GM23338 (cell line): ENCODE results near the gene CCDC92. TPM values are rescaled to one million over a fixed set of nuclear protein-coding genes. Genes with fewer than 3 reads are reported as not detected.

Experiments
- ATAC-seq: fragments of 200-7000 bp; cut with Tn5 transposase; 3 replicates; pipeline ENCODE4 v1.9.1; 2020
- DNase-seq: peaks from one replicate; pipeline ENCODE4 v3.0.0-alpha.2; 2015; ENCODE audit warnings: low spot score
- H2AFZ ChIP-seq: fragments of 200-600 bp; sonication (generic); 2 replicates; pipeline ENCODE4 v1.8.0; 2016; ENCODE audit warnings: antibody characterized with exemption, mild to moderate bottlenecking, moderate library complexity
- H3F3A ChIP-seq: fragments of 200-600 bp; sonication (generic); replicated peaks from 2 replicates; pipeline ENCODE4 v1.8.0; 2017; ENCODE audit warnings: antibody characterized with exemption, mixed run types, low read depth
- H3K27ac ChIP-seq: fragments of 200-600 bp; sonication (generic); 2 replicates; pipeline ENCODE4 v1.6.1; 2016; ENCODE audit warnings: low read depth
- H3K27me3 ChIP-seq: fragments of 200-600 bp; sonication (generic); 2 replicates; pipeline ENCODE4 v1.8.0; 2016; ENCODE audit warnings: mild to moderate bottlenecking, mixed run types, moderate library complexity; ENCODE audit not compliant: insufficient read depth
- H3K36me3 ChIP-seq: fragments of 200-600 bp; sonication (generic); 2 replicates; pipeline ENCODE4 v1.8.0; 2016; ENCODE audit warnings: mild to moderate bottlenecking; ENCODE audit not compliant: insufficient read depth
- H3K4me1 ChIP-seq: fragments of 200-600 bp; sonication (generic); 2 replicates; pipeline ENCODE4 v1.8.0; 2016; ENCODE audit warnings: mild to moderate bottlenecking, moderate library complexity; ENCODE audit not compliant: insufficient read depth
- H3K4me2 ChIP-seq: fragments of 200-600 bp; sonication (generic); 2 replicates; pipeline ENCODE4 v1.7.1; 2017; ENCODE audit warnings: mixed run types
- H3K4me3 ChIP-seq: fragments of 200-600 bp; sonication (generic); 2 replicates; pipeline ENCODE4 v1.6.1; 2016; ENCODE audit warnings: mixed run types
- H3K79me2 ChIP-seq: fragments of 200-600 bp; sonication (generic); replicated peaks from 2 replicates; pipeline ENCODE4 v1.8.0; 2017; ENCODE audit warnings: mild to moderate bottlenecking; ENCODE audit not compliant: insufficient read depth
- H3K9me2 ChIP-seq: fragments of 200-600 bp; sonication (generic); 2 replicates; pipeline ENCODE4 v1.8.0; 2017; ENCODE audit not compliant: insufficient read depth
- H4K20me1 ChIP-seq: fragments of 200-600 bp; sonication (generic); replicated peaks from 2 replicates; pipeline ENCODE4 v1.8.0; 2017; ENCODE audit warnings: mild to moderate bottlenecking; ENCODE audit not compliant: insufficient read depth
- H3K27ac Mint-ChIP-seq: 2 replicates; pipeline ENCODE4 v1.8.0; 2020; ENCODE audit warnings: inconsistent platforms, mild to moderate bottlenecking, moderate library complexity, mixed read lengths
- H3K27me3 Mint-ChIP-seq: 3 replicates; pipeline ENCODE4 v1.8.0; 2022; ENCODE audit warnings: low read depth, mild to moderate bottlenecking, moderate library complexity, mixed read lengths, inconsistent platforms; ENCODE audit not compliant: insufficient read depth, poor library complexity
- H3K36me3 Mint-ChIP-seq: 3 replicates; pipeline ENCODE4 v1.8.0; 2021; ENCODE audit warnings: low read depth, mild to moderate bottlenecking, inconsistent platforms, moderate library complexity, mixed read lengths
- H3K4me1 Mint-ChIP-seq: 3 replicates; pipeline ENCODE4 v1.8.0; 2020; ENCODE audit warnings: mild to moderate bottlenecking, inconsistent platforms, mixed read lengths
- H3K4me3 Mint-ChIP-seq: 3 replicates; pipeline ENCODE4 v1.8.0; 2021; ENCODE audit warnings: moderate library complexity, mild to moderate bottlenecking, inconsistent platforms, mixed read lengths
- H3K9me3 Mint-ChIP-seq: 3 replicates; pipeline ENCODE4 v1.8.0; 2020; ENCODE audit warnings: moderate library complexity, mild to moderate bottlenecking, inconsistent platforms, mixed read lengths
- CREB1 ChIP-seq: fragments of 250-450 bp; sonication (Bioruptor Pico); IDR thresholded peaks from 2 replicates; pipeline ENCODE4 v1.5.0; 2020; ENCODE audit warnings: low read depth, mild to moderate bottlenecking, moderate library complexity
- EZH2 ChIP-seq: fragments of 200-600 bp; sonication (generic); IDR thresholded peaks from one replicate; pipeline ENCODE4 v1.8.0; 2017; ENCODE audit warnings: antibody characterized with exemption, mild to moderate bottlenecking, low read depth; ENCODE audit not compliant: unreplicated experiment
- EZH2phosphoT487 ChIP-seq: fragments of 200-600 bp; sonication (generic); IDR thresholded peaks from one replicate; pipeline ENCODE4 v1.8.1; 2018; ENCODE audit warnings: antibody characterized with exemption; ENCODE audit not compliant: unreplicated experiment
- JUNB ChIP-seq: IDR thresholded peaks from one replicate; pipeline ENCODE4 v1.6.1; 2016; ENCODE audit warnings: antibody characterized with exemption; ENCODE audit not compliant: unreplicated experiment
- NANOG ChIP-seq: IDR thresholded peaks from 2 replicates; pipeline ENCODE4 v1.6.1; 2016; ENCODE audit warnings: antibody characterized with exemption, borderline replicate concordance
- POLR2AphosphoS5 ChIP-seq: IDR thresholded peaks from 2 replicates; pipeline ENCODE4 v1.6.1; 2016; ENCODE audit warnings: antibody characterized with exemption, low read depth
- STAT1 ChIP-seq: IDR thresholded peaks from one replicate; pipeline ENCODE4 v1.6.1; 2016; ENCODE audit warnings: antibody characterized with exemption; ENCODE audit not compliant: unreplicated experiment
- ZNF114 ChIP-seq: fragments of 250-450 bp; sonication (Bioruptor Pico); IDR thresholded peaks from 2 replicates; pipeline ENCODE4 v1.5.0; 2020; ENCODE audit warnings: mild to moderate bottlenecking, moderate library complexity
- ZNF331 ChIP-seq: fragments of 250-450 bp; sonication (Bioruptor Pico); IDR thresholded peaks from 2 replicates; pipeline ENCODE4 v1.5.0; 2020; ENCODE audit warnings: low read depth, mild to moderate bottlenecking, moderate library complexity
- polyA plus RNA-seq: library from polyadenylated mRNA; unstranded; fragments of >200 nt; fragmentation: Nextera tagmentation; extraction: Ambion mirVana; gene quantifications from 2 replicates; pipeline ENCODE4 v1.2.1, GENCODE V29; 2016
- total RNA-seq: library from RNA; depleted of rRNA; stranded (reverse); fragments of >200 nt; shearing (Covaris generic); gene quantifications from 2 replicates; pipeline ENCODE4 v1.2.3, GENCODE V29; 2014
- TF ChIP-seq, protein P1 (sequence below): fragments of 250-450 bp; sonication (Bioruptor Pico); IDR thresholded peaks from 2 replicates; pipeline ENCODE4 v1.5.0; 2020; ENCODE audit warnings: mild to moderate bottlenecking, moderate library complexity
- TF ChIP-seq, protein P2 (sequence below): IDR thresholded peaks from one replicate; pipeline ENCODE4 v1.6.1; 2018; ENCODE audit warnings: antibody characterized with exemption; ENCODE audit not compliant: unreplicated experiment
- TF ChIP-seq, protein P3 (sequence below): IDR thresholded peaks from 2 replicates; pipeline ENCODE4 v1.6.1; 2016; ENCODE audit warnings: antibody characterized with exemption
- TF ChIP-seq, protein P4 (sequence below), 2 experiments: fragments of 200-600 bp in 1 of 2; sonication (generic) in 1 of 2; conservative IDR thresholded peaks; 2 replicates each; pipeline versions ENCODE4 v1.5.1 to v1.6.1; 2016 to 2017; ENCODE audit warnings: antibody characterized with exemption in 2 of 2, low read depth in 2 of 2, mild to moderate bottlenecking in 2 of 2, moderate library complexity in 1 of 2

CCDC92 gene
- total and polyA plus RNA-seq, 2 experiments from 2014 or later: 0.08 to 0.31 TPM

DNA sequence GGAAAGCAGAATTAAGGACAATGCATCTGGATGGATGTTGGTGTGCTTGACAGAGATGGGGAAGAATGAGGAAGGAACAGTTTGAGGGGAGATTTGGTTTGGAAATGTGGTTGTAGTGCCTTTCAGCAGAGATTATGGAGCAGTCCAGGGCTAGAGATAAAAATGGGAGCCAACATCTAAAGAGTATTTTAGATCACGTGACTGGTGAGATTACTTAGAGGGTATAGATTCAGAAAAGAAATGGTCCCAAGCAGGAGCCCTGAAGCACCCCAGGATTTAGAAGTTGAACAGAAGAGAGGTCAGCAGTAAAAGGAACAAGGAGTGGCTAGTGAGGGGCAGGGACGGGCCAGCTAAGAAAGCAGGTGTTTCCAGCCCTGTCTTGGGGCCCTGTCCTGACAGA lies 30.0 kb upstream of the CCDC92 start:
- Histone ChIP-seq H3K79me2 (no peaks in the 10 kb centered on the region), H3K4me1 (no peaks in the 10 kb centered on the region), H3K4me2 (no peak overlapping the region), H3K27ac (no peak overlapping the region), H2AFZ (no peak overlapping the region), H3K27me3 (no peaks in the 10 kb centered on the region), H3K4me3 (no peak overlapping the region), H4K20me1 (peaks cover 15% of the 10 kb centered on the region; the same call in 1 of the 2 replicates), H3K36me3 (no peaks in the 10 kb centered on the region; the same call in 1 of the 2 replicates), H3F3A (no peaks in the 10 kb centered on the region), H3K9me2 (no peaks in the 10 kb centered on the region)
- H3K4me1 Mint-ChIP-seq: peaks cover 8% of the 10 kb centered on the region
- H3K27ac Mint-ChIP-seq: no peak overlapping the region
- H3K36me3 Mint-ChIP-seq: peaks cover 4% of the 10 kb centered on the region; the same call in 2 of the 3 replicates
- H3K27me3 Mint-ChIP-seq: peaks cover 3% of the 10 kb centered on the region
- no peaks in the 10 kb centered on the region for H3K9me3 Mint-ChIP-seq
- ATAC-seq: no peak
- H3K4me3 Mint-ChIP-seq: no peak overlapping the region
- no peak for DNase-seq
- TF ChIP-seq, protein P1, sequence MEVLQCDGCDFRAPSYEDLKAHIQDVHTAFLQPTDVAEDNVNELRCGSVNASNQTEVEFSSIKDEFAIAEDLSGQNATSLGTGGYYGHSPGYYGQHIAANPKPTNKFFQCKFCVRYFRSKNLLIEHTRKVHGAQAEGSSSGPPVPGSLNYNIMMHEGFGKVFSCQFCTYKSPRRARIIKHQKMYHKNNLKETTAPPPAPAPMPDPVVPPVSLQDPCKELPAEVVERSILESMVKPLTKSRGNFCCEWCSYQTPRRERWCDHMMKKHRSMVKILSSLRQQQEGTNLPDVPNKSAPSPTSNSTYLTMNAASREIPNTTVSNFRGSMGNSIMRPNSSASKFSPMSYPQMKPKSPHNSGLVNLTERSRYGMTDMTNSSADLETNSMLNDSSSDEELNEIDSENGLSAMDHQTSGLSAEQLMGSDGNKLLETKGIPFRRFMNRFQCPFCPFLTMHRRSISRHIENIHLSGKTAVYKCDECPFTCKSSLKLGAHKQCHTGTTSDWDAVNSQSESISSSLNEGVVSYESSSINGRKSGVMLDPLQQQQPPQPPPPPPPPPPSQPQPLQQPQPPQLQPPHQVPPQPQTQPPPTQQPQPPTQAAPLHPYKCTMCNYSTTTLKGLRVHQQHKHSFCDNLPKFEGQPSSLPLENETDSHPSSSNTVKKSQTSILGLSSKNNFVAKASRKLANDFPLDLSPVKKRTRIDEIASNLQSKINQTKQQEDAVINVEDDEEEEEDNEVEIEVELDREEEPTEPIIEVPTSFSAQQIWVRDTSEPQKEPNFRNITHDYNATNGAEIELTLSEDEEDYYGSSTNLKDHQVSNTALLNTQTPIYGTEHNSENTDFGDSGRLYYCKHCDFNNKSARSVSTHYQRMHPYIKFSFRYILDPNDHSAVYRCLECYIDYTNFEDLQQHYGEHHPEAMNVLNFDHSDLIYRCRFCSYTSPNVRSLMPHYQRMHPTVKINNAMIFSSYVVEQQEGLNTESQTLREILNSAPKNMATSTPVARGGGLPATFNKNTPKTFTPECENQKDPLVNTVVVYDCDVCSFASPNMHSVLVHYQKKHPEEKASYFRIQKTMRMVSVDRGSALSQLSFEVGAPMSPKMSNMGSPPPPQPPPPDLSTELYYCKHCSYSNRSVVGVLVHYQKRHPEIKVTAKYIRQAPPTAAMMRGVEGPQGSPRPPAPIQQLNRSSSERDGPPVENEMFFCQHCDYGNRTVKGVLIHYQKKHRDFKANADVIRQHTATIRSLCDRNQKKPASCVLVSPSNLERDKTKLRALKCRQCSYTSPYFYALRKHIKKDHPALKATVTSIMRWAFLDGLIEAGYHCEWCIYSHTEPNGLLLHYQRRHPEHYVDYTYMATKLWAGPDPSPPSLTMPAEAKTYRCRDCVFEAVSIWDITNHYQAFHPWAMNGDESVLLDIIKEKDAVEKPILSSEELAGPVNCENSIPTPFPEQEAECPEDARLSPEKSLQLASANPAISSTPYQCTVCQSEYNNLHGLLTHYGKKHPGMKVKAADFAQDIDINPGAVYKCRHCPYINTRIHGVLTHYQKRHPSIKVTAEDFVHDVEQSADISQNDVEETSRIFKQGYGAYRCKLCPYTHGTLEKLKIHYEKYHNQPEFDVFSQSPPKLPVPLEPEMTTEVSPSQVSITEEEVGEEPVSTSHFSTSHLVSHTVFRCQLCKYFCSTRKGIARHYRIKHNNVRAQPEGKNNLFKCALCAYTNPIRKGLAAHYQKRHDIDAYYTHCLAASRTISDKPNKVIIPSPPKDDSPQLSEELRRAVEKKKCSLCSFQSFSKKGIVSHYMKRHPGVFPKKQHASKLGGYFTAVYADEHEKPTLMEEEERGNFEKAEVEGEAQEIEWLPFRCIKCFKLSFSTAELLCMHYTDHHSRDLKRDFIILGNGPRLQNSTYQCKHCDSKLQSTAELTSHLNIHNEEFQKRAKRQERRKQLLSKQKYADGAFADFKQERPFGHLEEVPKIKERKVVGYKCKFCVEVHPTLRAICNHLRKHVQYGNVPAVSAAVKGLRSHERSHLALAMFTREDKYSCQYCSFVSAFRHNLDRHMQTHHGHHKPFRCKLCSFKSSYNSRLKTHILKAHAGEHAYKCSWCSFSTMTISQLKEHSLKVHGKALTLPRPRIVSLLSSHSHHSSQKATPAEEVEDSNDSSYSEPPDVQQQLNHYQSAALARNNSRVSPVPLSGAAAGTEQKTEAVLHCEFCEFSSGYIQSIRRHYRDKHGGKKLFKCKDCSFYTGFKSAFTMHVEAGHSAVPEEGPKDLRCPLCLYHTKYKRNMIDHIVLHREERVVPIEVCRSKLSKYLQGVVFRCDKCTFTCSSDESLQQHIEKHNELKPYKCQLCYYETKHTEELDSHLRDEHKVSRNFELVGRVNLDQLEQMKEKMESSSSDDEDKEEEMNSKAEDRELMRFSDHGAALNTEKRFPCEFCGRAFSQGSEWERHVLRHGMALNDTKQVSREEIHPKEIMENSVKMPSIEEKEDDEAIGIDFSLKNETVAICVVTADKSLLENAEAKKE (CRISPR knock-in tag): no peak
- TF ChIP-seq, protein P2, sequence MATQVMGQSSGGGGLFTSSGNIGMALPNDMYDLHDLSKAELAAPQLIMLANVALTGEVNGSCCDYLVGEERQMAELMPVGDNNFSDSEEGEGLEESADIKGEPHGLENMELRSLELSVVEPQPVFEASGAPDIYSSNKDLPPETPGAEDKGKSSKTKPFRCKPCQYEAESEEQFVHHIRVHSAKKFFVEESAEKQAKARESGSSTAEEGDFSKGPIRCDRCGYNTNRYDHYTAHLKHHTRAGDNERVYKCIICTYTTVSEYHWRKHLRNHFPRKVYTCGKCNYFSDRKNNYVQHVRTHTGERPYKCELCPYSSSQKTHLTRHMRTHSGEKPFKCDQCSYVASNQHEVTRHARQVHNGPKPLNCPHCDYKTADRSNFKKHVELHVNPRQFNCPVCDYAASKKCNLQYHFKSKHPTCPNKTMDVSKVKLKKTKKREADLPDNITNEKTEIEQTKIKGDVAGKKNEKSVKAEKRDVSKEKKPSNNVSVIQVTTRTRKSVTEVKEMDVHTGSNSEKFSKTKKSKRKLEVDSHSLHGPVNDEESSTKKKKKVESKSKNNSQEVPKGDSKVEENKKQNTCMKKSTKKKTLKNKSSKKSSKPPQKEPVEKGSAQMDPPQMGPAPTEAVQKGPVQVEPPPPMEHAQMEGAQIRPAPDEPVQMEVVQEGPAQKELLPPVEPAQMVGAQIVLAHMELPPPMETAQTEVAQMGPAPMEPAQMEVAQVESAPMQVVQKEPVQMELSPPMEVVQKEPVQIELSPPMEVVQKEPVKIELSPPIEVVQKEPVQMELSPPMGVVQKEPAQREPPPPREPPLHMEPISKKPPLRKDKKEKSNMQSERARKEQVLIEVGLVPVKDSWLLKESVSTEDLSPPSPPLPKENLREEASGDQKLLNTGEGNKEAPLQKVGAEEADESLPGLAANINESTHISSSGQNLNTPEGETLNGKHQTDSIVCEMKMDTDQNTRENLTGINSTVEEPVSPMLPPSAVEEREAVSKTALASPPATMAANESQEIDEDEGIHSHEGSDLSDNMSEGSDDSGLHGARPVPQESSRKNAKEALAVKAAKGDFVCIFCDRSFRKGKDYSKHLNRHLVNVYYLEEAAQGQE: no peak
- TF ChIP-seq NANOG (no peak), EZH2 (no peak), CREB1 (CRISPR knock-in tag) (no peak), POLR2AphosphoS5 (no peak), JUNB (no peak), STAT1 (no peak), ZNF331 (CRISPR knock-in tag) (no peak), ZNF114 (CRISPR knock-in tag) (no peak), EZH2phosphoT487 (no peak)
- TF ChIP-seq, protein P3, sequence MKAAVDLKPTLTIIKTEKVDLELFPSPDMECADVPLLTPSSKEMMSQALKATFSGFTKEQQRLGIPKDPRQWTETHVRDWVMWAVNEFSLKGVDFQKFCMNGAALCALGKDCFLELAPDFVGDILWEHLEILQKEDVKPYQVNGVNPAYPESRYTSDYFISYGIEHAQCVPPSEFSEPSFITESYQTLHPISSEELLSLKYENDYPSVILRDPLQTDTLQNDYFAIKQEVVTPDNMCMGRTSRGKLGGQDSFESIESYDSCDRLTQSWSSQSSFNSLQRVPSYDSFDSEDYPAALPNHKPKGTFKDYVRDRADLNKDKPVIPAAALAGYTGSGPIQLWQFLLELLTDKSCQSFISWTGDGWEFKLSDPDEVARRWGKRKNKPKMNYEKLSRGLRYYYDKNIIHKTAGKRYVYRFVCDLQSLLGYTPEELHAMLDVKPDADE: no peak
- TF ChIP-seq, protein P4, sequence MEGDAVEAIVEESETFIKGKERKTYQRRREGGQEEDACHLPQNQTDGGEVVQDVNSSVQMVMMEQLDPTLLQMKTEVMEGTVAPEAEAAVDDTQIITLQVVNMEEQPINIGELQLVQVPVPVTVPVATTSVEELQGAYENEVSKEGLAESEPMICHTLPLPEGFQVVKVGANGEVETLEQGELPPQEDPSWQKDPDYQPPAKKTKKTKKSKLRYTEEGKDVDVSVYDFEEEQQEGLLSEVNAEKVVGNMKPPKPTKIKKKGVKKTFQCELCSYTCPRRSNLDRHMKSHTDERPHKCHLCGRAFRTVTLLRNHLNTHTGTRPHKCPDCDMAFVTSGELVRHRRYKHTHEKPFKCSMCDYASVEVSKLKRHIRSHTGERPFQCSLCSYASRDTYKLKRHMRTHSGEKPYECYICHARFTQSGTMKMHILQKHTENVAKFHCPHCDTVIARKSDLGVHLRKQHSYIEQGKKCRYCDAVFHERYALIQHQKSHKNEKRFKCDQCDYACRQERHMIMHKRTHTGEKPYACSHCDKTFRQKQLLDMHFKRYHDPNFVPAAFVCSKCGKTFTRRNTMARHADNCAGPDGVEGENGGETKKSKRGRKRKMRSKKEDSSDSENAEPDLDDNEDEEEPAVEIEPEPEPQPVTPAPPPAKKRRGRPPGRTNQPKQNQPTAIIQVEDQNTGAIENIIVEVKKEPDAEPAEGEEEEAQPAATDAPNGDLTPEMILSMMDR (conservative IDR thresholded peaks at IDR 0.05; ENCODE audit: low read depth in 2 of 2): no peak
